SK-N-MC (cell line): ENCODE results near the gene GOLT1B.

ENCODE experiments used
- EZH2 ChIP-seq: fragments of 200-600 bp; sonication (generic); IDR thresholded peaks from one replicate; pipeline ENCODE4 v1.6.1; 2017; ENCODE audit warnings: antibody characterized with exemption
- FOXP2 ChIP-seq: optimal IDR thresholded peaks from 2 replicates; pipeline ENCODE3; 2011; ENCODE audit warnings: mild to moderate bottlenecking, moderate library complexity; ENCODE audit not compliant: insufficient read depth; ENCODE audit errors: extremely low read length, control extremely low read depth
- POLR2AphosphoS5 ChIP-seq: IDR thresholded peaks from 2 replicates; pipeline ENCODE4 v1.6.1; 2012; ENCODE audit warnings: mild to moderate bottlenecking, low read depth, low read length, borderline replicate concordance

GRCh38 chr12:21561158-21561557, 59.6 kb downstream of the GOLT1B start:
- no peak for TF ChIP-seq POLR2AphosphoS5
- TF ChIP-seq EZH2, result no peak
- TF ChIP-seq FOXP2, result no peak
